HEK293 (cell line): ENCODE measurements around the gene PASK.

ENCODE experiments used
- CTCF ChIA-PET: fragments of 350-600 bp; formaldehyde crosslinking; extraction: SDS; loops from one replicate; lab custom pipeline; 2021; ENCODE audit warnings: antibody characterized with exemption; lab: Yijun Ruan, JAX
- POLR2A ChIA-PET: fragments of 300-600 bp; formaldehyde crosslinking; extraction: SDS; loops from one replicate; lab custom pipeline; 2020; ENCODE audit warnings: antibody characterized with exemption, inconsistent platforms; lab: Yijun Ruan, JAX
- H3K27ac ChIP-seq: fragments of 200-500 bp; sonication (Bioruptor generic); 2 replicates; pipeline ENCODE4 v1.5.1; 2014; ENCODE audit warnings: low read depth, low read length, control low read depth, inconsistent platforms; ENCODE audit errors: extremely low read depth
- H3K36me3 ChIP-seq, 2 experiments: fragments of 200-500 bp in 1 of 2; sonication (Bioruptor generic) in 1 of 2; 1 replicate in 1 of 2; 2 replicates in 1 of 2; pipeline ENCODE4 v1.5.1; 2014 to 2017; ENCODE audit warnings: inconsistent platforms in 2 of 2, low read length in 2 of 2; ENCODE audit not compliant: control insufficient read depth in 2 of 2, insufficient read depth in 1 of 2
- H3K4me1 ChIP-seq: fragments of 200-500 bp; sonication (Bioruptor generic); 2 replicates; pipeline ENCODE4 v1.5.1; 2014; ENCODE audit warnings: mild to moderate bottlenecking, low read length, inconsistent platforms; ENCODE audit not compliant: control insufficient read depth, insufficient read depth
- H3K4me3 ChIP-seq: 2 replicates; pipeline ENCODE4 v1.5.1; 2011; ENCODE audit warnings: low read depth, mild to moderate bottlenecking, control low read depth, low read length, moderate library complexity
- H3K9me3 ChIP-seq: fragments of 200-500 bp; sonication (Bioruptor generic); 2 replicates; pipeline ENCODE4 v1.5.1; 2014; ENCODE audit warnings: low read depth, low read length, inconsistent platforms; ENCODE audit not compliant: control insufficient read depth, insufficient read depth
- GFI1B ChIP-seq: fragments of 450-650 bp; formaldehyde crosslinking; IDR thresholded peaks from 2 replicates; pipeline ENCODE4 v1.5.1; 2016; ENCODE audit warnings: missing biosample characterization, missing genetic modification characterization
- GLIS1 ChIP-seq: fragments of 450-650 bp; formaldehyde crosslinking; IDR thresholded peaks from 2 replicates; pipeline ENCODE4 v1.5.1; 2016; ENCODE audit warnings: missing biosample characterization, missing genetic modification characterization
- IKZF3 ChIP-seq: fragments of 450-650 bp; IDR thresholded peaks from 2 replicates; pipeline ENCODE4 v1.5.0; 2018; ENCODE audit warnings: missing biosample characterization, mild to moderate bottlenecking, missing genetic modification characterization, moderate library complexity
- KLF16 ChIP-seq: fragments of 450-650 bp; formaldehyde crosslinking; IDR thresholded peaks from 2 replicates; pipeline ENCODE4 v1.5.1; 2017; ENCODE audit warnings: missing biosample characterization, missing genetic modification characterization
- OVOL3 ChIP-seq: fragments of 450-650 bp; formaldehyde crosslinking; IDR thresholded peaks from 2 replicates; pipeline ENCODE4 v1.5.1; 2016; ENCODE audit warnings: missing biosample characterization, missing genetic modification characterization
- PRDM4 ChIP-seq: fragments of 450-650 bp; formaldehyde crosslinking; IDR thresholded peaks from 2 replicates; pipeline ENCODE4 v1.5.1; 2017; ENCODE audit warnings: missing biosample characterization, missing genetic modification characterization
- SCRT2 ChIP-seq: fragments of 450-650 bp; formaldehyde crosslinking; IDR thresholded peaks from 2 replicates; pipeline ENCODE4 v1.5.1; 2016; ENCODE audit warnings: missing biosample characterization, missing genetic modification characterization
- ZBTB1 ChIP-seq: fragments of 450-650 bp; formaldehyde crosslinking; IDR thresholded peaks from 2 replicates; pipeline ENCODE4 v1.5.1; 2016; ENCODE audit warnings: missing biosample characterization, missing genetic modification characterization
- ZBTB17 ChIP-seq: fragments of 450-650 bp; formaldehyde crosslinking; IDR thresholded peaks from 2 replicates; pipeline ENCODE4 v1.5.1; 2016; ENCODE audit warnings: missing biosample characterization, missing genetic modification characterization
- ZBTB6 ChIP-seq: fragments of 450-650 bp; formaldehyde crosslinking; IDR thresholded peaks from 2 replicates; pipeline ENCODE4 v1.5.1; 2017; ENCODE audit warnings: missing biosample characterization, missing genetic modification characterization
- ZEB2 ChIP-seq: fragments of 450-650 bp; formaldehyde crosslinking; IDR thresholded peaks from 2 replicates; pipeline ENCODE4 v1.5.1; 2016; ENCODE audit warnings: missing biosample characterization, missing genetic modification characterization
- ZFP41 ChIP-seq: fragments of 450-650 bp; formaldehyde crosslinking; IDR thresholded peaks from 2 replicates; pipeline ENCODE4 v1.5.1; 2016; ENCODE audit warnings: missing biosample characterization, missing genetic modification characterization, borderline replicate concordance
- ZNF112 ChIP-seq: fragments of 450-650 bp; formaldehyde crosslinking; IDR thresholded peaks from 2 replicates; pipeline ENCODE4 v1.5.0; 2017; ENCODE audit warnings: missing biosample characterization, missing genetic modification characterization
- ZNF404 ChIP-seq: fragments of 450-650 bp; formaldehyde crosslinking; IDR thresholded peaks from 2 replicates; pipeline ENCODE4 v1.5.1; 2017; ENCODE audit warnings: missing biosample characterization, missing genetic modification characterization
- ZNF621 ChIP-seq: fragments of 450-650 bp; formaldehyde crosslinking; IDR thresholded peaks from 2 replicates; pipeline ENCODE4 v1.5.1; 2017; ENCODE audit warnings: missing biosample characterization, missing genetic modification characterization
- ZNF629 ChIP-seq: fragments of 450-650 bp; formaldehyde crosslinking; IDR thresholded peaks from 2 replicates; pipeline ENCODE4 v1.5.1; 2017; ENCODE audit warnings: missing biosample characterization, missing genetic modification characterization
- ZNF677 ChIP-seq: fragments of 450-650 bp; IDR thresholded peaks from 2 replicates; pipeline ENCODE4 v1.5.0; 2018; ENCODE audit warnings: missing biosample characterization, mild to moderate bottlenecking, missing genetic modification characterization, moderate library complexity
- ZSCAN18 ChIP-seq: fragments of 450-650 bp; formaldehyde crosslinking; IDR thresholded peaks from 2 replicates; pipeline ENCODE4 v1.5.1; 2016; ENCODE audit warnings: missing biosample characterization, missing genetic modification characterization
- ZSCAN30 ChIP-seq: fragments of 450-650 bp; IDR thresholded peaks from 2 replicates; pipeline ENCODE4 v1.5.1; 2018; ENCODE audit warnings: missing biosample characterization, mild to moderate bottlenecking, missing genetic modification characterization, moderate library complexity
- TF ChIP-seq, protein P1 (sequence below): fragments of 450-650 bp; formaldehyde crosslinking; IDR thresholded peaks from 2 replicates; pipeline ENCODE4 v1.5.1; 2016; ENCODE audit warnings: missing biosample characterization, missing genetic modification characterization

PASK gene

GRCh38 chr2:241071677-241072111 lies 77.6 kb downstream of the PASK start (continued):
- TF ChIP-seq ZBTB17 (tag by site-specific recombination) (no peak), ZNF621 (no peak), OVOL3 (tag by site-specific recombination) (no peak), ZBTB1 (tag by site-specific recombination) (no peak)

DNA sequence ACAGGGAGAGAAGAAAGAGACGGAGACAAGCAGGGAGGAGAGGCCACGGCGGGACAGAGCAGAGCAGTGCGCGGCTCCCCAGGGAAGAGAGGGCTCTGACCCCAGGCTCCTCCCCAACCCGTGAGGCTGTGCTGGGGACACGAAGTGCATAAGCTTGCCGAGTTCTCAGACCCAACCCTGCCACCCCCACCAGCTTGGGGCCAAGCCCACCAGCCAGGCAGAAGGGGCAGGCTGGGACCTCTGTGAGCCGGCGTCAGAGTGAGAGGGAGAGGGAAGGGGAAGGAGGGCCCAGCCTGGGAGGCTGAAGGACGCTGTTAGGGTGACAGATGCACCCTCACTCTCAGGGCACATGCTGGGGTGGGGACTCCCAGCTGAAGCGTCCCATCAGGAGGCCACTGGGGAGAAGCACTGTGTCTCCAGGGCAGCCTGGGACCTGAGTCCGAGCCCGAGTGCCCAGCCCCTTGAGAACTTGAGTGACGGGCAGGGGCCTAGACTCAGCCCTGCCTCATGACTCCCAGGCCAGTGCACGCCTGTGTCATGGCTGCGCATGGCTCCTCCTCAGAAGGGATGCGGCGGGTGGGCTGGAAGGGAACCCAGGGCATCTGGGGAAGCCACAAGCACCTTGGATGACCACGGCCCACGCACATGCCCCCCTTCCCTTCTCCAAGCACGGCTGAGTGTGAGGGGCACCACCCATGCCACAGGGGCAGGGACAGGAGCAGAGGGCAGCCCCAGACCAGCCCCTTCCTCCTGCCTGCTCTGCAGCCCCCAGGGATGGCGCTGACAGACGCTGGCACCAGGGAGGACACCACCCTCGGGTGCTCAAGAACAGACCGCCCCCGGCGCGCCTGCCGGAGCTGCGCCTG lies 78.2 kb downstream of the PASK start:
- TF ChIP-seq ZFP41 (tag by site-specific recombination) (no peak), ZNF404 (tag by site-specific recombination) (no peak)
- Histone ChIP-seq H3K27ac (no peak overlapping the region), H3K4me1 (no peaks in the 10 kb centered on the region), H3K9me3 (no peaks in the 10 kb centered on the region), H3K4me3 (no peak overlapping the region), H3K36me3 (peaks cover 0 to 13% of the 10 kb centered on the region in 2 experiments; a peak in 1 of 3 replicates)
- ChIA-PET CTCF (no interaction called here), POLR2A (no interaction called here)

- no peak for TF ChIP-seq SCRT2 (tag by site-specific recombination)
- no peak for TF ChIP-seq ZBTB6 (tag by site-specific recombination)
- no peak for TF ChIP-seq ZNF112 (tag by site-specific recombination)
- TF ChIP-seq GLIS1 (tag by site-specific recombination): no peak
- no peak for TF ChIP-seq KLF16 (tag by site-specific recombination)
- no peak for TF ChIP-seq PRDM4 (tag by site-specific recombination)
- no peak for TF ChIP-seq ZNF677
- no peak for TF ChIP-seq IKZF3 (tag by site-specific recombination)
- TF ChIP-seq ZEB2 (tag by site-specific recombination): no peak
- TF ChIP-seq, protein P1, sequence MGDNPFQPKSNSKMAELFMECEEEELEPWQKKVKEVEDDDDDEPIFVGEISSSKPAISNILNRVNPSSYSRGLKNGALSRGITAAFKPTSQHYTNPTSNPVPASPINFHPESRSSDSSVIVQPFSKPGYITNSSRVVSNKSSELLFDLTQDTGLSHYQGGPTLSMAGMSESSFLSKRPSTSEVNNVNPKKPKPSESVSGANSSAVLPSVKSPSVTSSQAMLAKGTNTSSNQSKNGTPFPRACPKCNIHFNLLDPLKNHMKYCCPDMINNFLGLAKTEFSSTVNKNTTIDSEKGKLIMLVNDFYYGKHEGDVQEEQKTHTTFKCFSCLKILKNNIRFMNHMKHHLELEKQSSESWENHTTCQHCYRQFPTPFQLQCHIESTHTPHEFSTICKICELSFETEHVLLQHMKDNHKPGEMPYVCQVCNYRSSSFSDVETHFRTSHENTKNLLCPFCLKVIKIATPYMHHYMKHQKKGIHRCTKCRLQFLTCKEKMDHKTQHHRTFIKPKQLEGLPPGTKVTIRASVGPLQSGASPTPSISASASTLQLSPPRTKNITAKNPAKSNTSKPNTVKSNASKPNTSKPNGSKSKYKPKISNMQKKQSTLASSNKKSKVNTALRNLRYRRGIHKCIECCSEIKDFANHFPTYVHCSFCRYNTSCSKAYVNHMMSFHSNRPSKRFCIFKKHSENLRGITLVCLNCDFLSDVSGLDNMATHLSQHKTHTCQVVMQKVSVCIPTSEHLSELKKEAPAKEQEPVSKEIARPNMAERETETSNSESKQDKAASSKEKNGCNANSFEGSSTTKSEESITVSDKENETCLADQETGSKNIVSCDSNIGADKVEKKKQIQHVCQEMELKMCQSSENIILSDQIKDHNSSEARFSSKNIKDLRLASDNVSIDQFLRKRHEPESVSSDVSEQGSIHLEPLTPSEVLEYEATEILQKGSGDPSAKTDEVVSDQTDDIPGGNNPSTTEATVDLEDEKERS (tag by site-specific recombination): no peak
- TF ChIP-seq ZSCAN18 (tag by site-specific recombination): no peak
- TF ChIP-seq ZNF629 (tag by site-specific recombination): no peak
- TF ChIP-seq ZSCAN30 (tag by site-specific recombination): no peak
- no peak for TF ChIP-seq GFI1B
- Histone ChIP-seq H3K9me3 (no peaks in the 10 kb centered on the region), H3K4me1 (no peaks in the 10 kb centered on the region), H3K36me3 (peaks cover 0 to 13% of the 10 kb centered on the region in 2 experiments; a peak in 1 of 3 replicates), H3K27ac (no peak overlapping the region), H3K4me3 (no peak overlapping the region)
- ChIA-PET CTCF (no interaction called here), POLR2A (no interaction called here)
These were observed 78.9 kb downstream of the PASK start for GRCh38 chr2:241070361-241070760.
